Endothelial cell of umbilical vein (primary cell): Measurements from ENCODE around the gene RAMAC. TPM values are rescaled to one million over a fixed set of nuclear protein-coding genes. Genes with fewer than 3 reads are reported as not detected.

Source experiments
- BruUV-seq: library from RNA; stranded (reverse); fragments of 400-500 nt; replicated peaks from 2 replicates; lab custom pipeline; 2021; lab: Mats Ljungman, UMichigan
- CTCF ChIA-PET: fragments of 300-600, 350-600 bp; sonication (Branson Sonifier 250); formaldehyde crosslinking; loops from one replicate; lab custom pipeline; 2021; ENCODE audit warnings: antibody characterized with exemption, inconsistent platforms; lab: Charles Lee
- POLR2A ChIA-PET: fragments of 300-600, 350-600 bp; sonication (Branson Sonifier 250); formaldehyde crosslinking; loops from one replicate; lab custom pipeline; 2021; ENCODE audit warnings: antibody characterized with exemption, inconsistent platforms; lab: Charles Lee
- DNase-seq: peaks from one replicate; pipeline ENCODE4 v3.0.0-alpha.2; 2011; ENCODE audit warnings: low read depth, low spot score
- FAIRE-seq: peaks from 2 replicates; lab custom pipeline; 2011; peaks lifted over from hg19 to GRCh38; lab: Jason Lieb, UNC
- H2AFZ ChIP-seq: 2 replicates; pipeline ENCODE4 v1.6.0; 2012; ENCODE audit warnings: low read depth, low read length, control low read depth, inconsistent platforms
- H3K27ac ChIP-seq: 2 replicates; pipeline ENCODE4 v1.5.1; 2011; ENCODE audit warnings: low read depth, mild to moderate bottlenecking, control low read depth, low read length, moderate library complexity; ENCODE audit not compliant: insufficient read depth
- H3K27me3 ChIP-seq, 2 experiments: 2 replicates each; pipeline versions ENCODE4 v1.6.0 to v1.6.1; 2011; ENCODE audit warnings: low read length in 2 of 2, mixed read lengths in 1 of 2; ENCODE audit not compliant: control insufficient read depth in 2 of 2, insufficient read depth in 2 of 2
- H3K36me3 ChIP-seq, 2 experiments: 2 replicates in 1 of 2; 3 replicates in 1 of 2; pipeline ENCODE4 v1.5.1; 2011; ENCODE audit warnings: low read length in 2 of 2, mild to moderate bottlenecking in 1 of 2, moderate library complexity in 1 of 2; ENCODE audit not compliant: control insufficient read depth in 2 of 2, insufficient read depth in 2 of 2; ENCODE audit errors: extremely low read depth in 1 of 2
- H3K4me1 ChIP-seq: 3 replicates; pipeline ENCODE4 v1.5.1; 2011; ENCODE audit warnings: mild to moderate bottlenecking, low read length; ENCODE audit not compliant: control insufficient read depth, insufficient read depth; ENCODE audit errors: extremely low read depth
- H3K4me2 ChIP-seq: 2 replicates; pipeline ENCODE4 v1.6.1; 2011; ENCODE audit warnings: low read length, control low read depth, mixed read lengths; ENCODE audit not compliant: insufficient read depth
- H3K4me3 ChIP-seq, 3 experiments: fragments of 200-600 bp in 1 of 3; sonication (generic), shearing (Covaris generic) in 1 of 3; replicated peaks in 1 of 3; 2 replicates each; pipeline ENCODE4 v1.5.1; 2011 to 2016; ENCODE audit warnings: control low read depth in 3 of 3, low read length in 3 of 3, mild to moderate bottlenecking in 2 of 3, inconsistent platforms in 1 of 3, low read depth in 1 of 3, moderate library complexity in 1 of 3; ENCODE audit not compliant: insufficient read depth in 1 of 3
- H3K79me2 ChIP-seq: 2 replicates; pipeline ENCODE4 v1.6.0; 2012; ENCODE audit warnings: low read length, inconsistent platforms; ENCODE audit not compliant: control insufficient read depth, insufficient read depth
- H3K9ac ChIP-seq: replicated peaks from 2 replicates; pipeline ENCODE3; 2011; ENCODE audit warnings: low read length, control low read depth; ENCODE audit not compliant: insufficient read depth; ENCODE audit errors: extremely low read depth
- H3K9me1 ChIP-seq: replicated peaks from 3 replicates; pipeline ENCODE4 v1.6.0; 2011; ENCODE audit warnings: mild to moderate bottlenecking, low read length; ENCODE audit not compliant: control insufficient read depth, insufficient read depth; ENCODE audit errors: extremely low read depth
- H3K9me3 ChIP-seq: replicated peaks from 2 replicates; pipeline ENCODE4 v1.5.1; 2012; ENCODE audit warnings: low read length, inconsistent platforms; ENCODE audit not compliant: control insufficient read depth, insufficient read depth
- H4K20me1 ChIP-seq: replicated peaks from 2 replicates; pipeline ENCODE3; 2011; ENCODE audit warnings: mild to moderate bottlenecking, low read length; ENCODE audit not compliant: control insufficient read depth, insufficient read depth; ENCODE audit errors: extremely low read depth
- EZH2 ChIP-seq: IDR thresholded peaks from 2 replicates; pipeline ENCODE4 v1.6.1; 2012; ENCODE audit warnings: borderline replicate concordance, low read depth, mild to moderate bottlenecking, moderate library complexity, low read length, inconsistent platforms; ENCODE audit not compliant: severe bottlenecking
- FOS ChIP-seq: IDR thresholded peaks from 2 replicates; pipeline ENCODE4 v1.6.1; 2011; ENCODE audit warnings: mild to moderate bottlenecking, low read length, moderate library complexity, borderline replicate concordance; ENCODE audit not compliant: insufficient read depth
- GATA2 ChIP-seq: IDR thresholded peaks from 2 replicates; pipeline ENCODE4 v1.7.0; 2011; ENCODE audit warnings: low read depth, mild to moderate bottlenecking, moderate library complexity, mixed read lengths, low read length; ENCODE audit not compliant: insufficient read length, insufficient read depth
- JUN ChIP-seq: IDR thresholded peaks from 2 replicates; pipeline ENCODE4 v1.6.1; 2011; ENCODE audit warnings: borderline replicate concordance, low read depth; ENCODE audit not compliant: insufficient read length, insufficient read depth
- MYC ChIP-seq: IDR thresholded peaks from one replicate; pipeline ENCODE4 v1.6.1; 2011; ENCODE audit warnings: mild to moderate bottlenecking, low read depth, low read length
- POLR2A ChIP-seq: IDR thresholded peaks from 2 replicates; pipeline ENCODE4 v1.6.1; 2012; ENCODE audit warnings: low read depth, mild to moderate bottlenecking, control low read depth, low read length
- POLR2AphosphoS5 ChIP-seq: IDR thresholded peaks from 2 replicates; pipeline ENCODE4 v1.6.1; 2012; ENCODE audit warnings: low read depth, mild to moderate bottlenecking, control low read depth, low read length, moderate library complexity; ENCODE audit not compliant: insufficient read depth
- dilution Hi-C: fragments of 300-500 bp; cut with MboI; formaldehyde crosslinking; loops from one replicate; pipeline ENCODE4 v1.15.0; 2019; ENCODE audit warnings: low sequenced_read_pairs; ENCODE audit not compliant: extremely low pct_ligation_motif_present
- intact Hi-C: fragments of 100-400 bp; cut with micrococcal nuclease; formaldehyde crosslinking; loops from one replicate; pipeline ENCODE4 v1.10.0; 2022
- polyA plus RNA-seq, 4 experiments: library from polyadenylated mRNA; depleted of rRNA in 3 of 4; stranded (reverse) in 3 of 4; unstranded in 1 of 4; fragments of >200 nt; gene quantifications; 2 replicates each; pipeline versions ENCODE4 v1.2.1 to v1.2.3, GENCODE V29; 2011 to 2012; ENCODE audit warnings: missing spikeins in 1 of 4
- total RNA-seq: library from RNA; stranded (reverse); gene quantifications from 2 replicates; pipeline ENCODE4 v1.2.3, GENCODE V29; 2021
- TF ChIP-seq, protein P1 (sequence below): IDR thresholded peaks from 2 replicates; pipeline ENCODE4 v1.6.1; 2011; ENCODE audit not compliant: insufficient read depth, insufficient read length
- TF ChIP-seq, protein P2 (sequence below), 2 donors: IDR thresholded peaks; 1 replicate in 1 of 2; 2 replicates in 1 of 2; pipeline ENCODE4 v1.5.1; 2011; ENCODE audit warnings: low read length in 2 of 2, mild to moderate bottlenecking in 2 of 2, moderate library complexity in 2 of 2, control low read depth in 1 of 2, inconsistent platforms in 1 of 2, low read depth in 1 of 2; ENCODE audit not compliant: insufficient read depth in 1 of 2; ENCODE audit errors: extremely low read depth in 1 of 2

RAMAC gene
- total and polyA plus RNA-seq, 2 donors (not counting 3 experiments of a cell fraction or from before 2014, with no cell fraction given): 12.5 to 14.1 TPM

DNA sequence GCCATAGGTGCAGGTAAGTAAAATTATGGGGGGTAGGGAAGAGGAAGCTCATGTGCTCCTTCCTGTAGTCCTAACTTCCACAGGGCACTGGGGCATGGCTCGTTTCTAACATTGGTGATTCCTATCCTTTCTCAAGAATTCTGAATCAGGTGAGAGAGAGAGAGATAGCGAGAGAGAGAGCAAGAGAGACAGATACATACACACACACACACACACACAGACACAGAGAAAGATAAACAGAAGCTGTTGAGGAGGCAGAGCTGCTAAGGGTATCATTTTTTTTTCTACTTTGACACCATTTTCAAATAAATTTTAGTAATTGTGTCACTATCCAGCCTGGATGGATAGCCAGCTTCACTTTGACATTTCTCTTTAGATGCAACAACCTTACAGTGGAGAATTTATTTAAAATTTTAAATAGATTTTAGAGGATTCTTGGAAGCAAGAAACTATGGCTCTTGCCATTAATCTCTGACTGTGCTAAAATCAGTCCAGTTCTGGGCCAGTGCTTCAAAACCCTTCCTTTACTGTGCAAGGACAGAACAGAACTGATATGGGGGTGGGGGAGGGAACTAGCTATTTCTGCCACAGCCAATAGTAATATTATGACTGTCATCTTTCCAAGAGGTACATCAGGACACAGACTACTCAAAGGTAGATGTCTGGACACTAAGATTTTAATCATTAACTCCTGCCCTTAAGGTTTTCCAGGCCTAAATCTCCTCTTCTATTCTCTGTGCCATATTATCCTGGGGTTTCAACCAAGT lies 14.6 kb upstream of the RAMAC start:
- dilution Hi-C loops (no loop called here), intact Hi-C loops (no loop called here)
- POLR2A ChIA-PET: no interaction called here
- no peak overlapping the region for H2AFZ ChIP-seq
- TF ChIP-seq, protein P1, sequence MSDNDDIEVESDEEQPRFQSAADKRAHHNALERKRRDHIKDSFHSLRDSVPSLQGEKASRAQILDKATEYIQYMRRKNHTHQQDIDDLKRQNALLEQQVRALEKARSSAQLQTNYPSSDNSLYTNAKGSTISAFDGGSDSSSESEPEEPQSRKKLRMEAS: no peak
- TF ChIP-seq, protein P2, sequence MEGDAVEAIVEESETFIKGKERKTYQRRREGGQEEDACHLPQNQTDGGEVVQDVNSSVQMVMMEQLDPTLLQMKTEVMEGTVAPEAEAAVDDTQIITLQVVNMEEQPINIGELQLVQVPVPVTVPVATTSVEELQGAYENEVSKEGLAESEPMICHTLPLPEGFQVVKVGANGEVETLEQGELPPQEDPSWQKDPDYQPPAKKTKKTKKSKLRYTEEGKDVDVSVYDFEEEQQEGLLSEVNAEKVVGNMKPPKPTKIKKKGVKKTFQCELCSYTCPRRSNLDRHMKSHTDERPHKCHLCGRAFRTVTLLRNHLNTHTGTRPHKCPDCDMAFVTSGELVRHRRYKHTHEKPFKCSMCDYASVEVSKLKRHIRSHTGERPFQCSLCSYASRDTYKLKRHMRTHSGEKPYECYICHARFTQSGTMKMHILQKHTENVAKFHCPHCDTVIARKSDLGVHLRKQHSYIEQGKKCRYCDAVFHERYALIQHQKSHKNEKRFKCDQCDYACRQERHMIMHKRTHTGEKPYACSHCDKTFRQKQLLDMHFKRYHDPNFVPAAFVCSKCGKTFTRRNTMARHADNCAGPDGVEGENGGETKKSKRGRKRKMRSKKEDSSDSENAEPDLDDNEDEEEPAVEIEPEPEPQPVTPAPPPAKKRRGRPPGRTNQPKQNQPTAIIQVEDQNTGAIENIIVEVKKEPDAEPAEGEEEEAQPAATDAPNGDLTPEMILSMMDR (IDR thresholded peaks at IDR 0.05; ENCODE audit: extremely low read depth in 1 of 2, insufficient read depth in 1 of 2, low read depth in 1 of 2, low read length in 2 of 2): no peak
- TF ChIP-seq GATA2 (no peak), POLR2AphosphoS5 (no peak), FOS (no peak), JUN (no peak), EZH2 (no peak), POLR2A (no peak), MYC (no peak)
- no peak overlapping the region for H3K27ac ChIP-seq
- no peaks in the 10 kb centered on the region for H4K20me1 ChIP-seq
- H3K9ac ChIP-seq: no peak overlapping the region
- no peaks in the 10 kb centered on the region for H3K79me2 ChIP-seq
- H3K36me3 ChIP-seq: no peaks in the 10 kb centered on the region
- H3K4me3 ChIP-seq: no peak overlapping the region
- peaks cover 0 to 9% of the 10 kb centered on the region in 2 experiments for H3K27me3 ChIP-seq
- DNase-seq (no peak), FAIRE-seq (no peak)
- CTCF ChIA-PET: no interaction called here
- BruUV-seq: no TSS peak
- H3K4me2 ChIP-seq: no peak overlapping the region
- no peaks in the 10 kb centered on the region for H3K4me1 ChIP-seq
- H3K9me1 ChIP-seq: no peaks in the 10 kb centered on the region
- no peaks in the 10 kb centered on the region for H3K9me3 ChIP-seq
